KOPT-K1 (cell line): ENCODE results near the gene MRPL46.
"Not testable (repeated sequence)": the region's sequence is repeated elsewhere in the genome, so short reads cannot be mapped to it uniquely, and the experiment has no call there.

Experiments
- H3K27ac ChIP-seq: fragments of 200-600 bp; sonication (generic); 2 replicates; pipeline ENCODE4 v1.5.1; 2016; ENCODE audit warnings: antibody characterized with exemption, mild to moderate bottlenecking, low read depth, low read length; ENCODE audit not compliant: poor library complexity, severe bottlenecking
- H3K36me3 ChIP-seq: fragments of 200-600 bp; sonication (generic); 2 replicates; pipeline ENCODE4 v1.5.1; 2017; ENCODE audit warnings: antibody characterized with exemption, mild to moderate bottlenecking, low read length, moderate library complexity; ENCODE audit not compliant: insufficient read depth
- H3K9me3 ChIP-seq: fragments of 200-600 bp; sonication (generic); 2 replicates; pipeline ENCODE4 v1.5.1; 2017; ENCODE audit warnings: antibody characterized with exemption, low read length, mild to moderate bottlenecking; ENCODE audit not compliant: insufficient read depth, poor library complexity, severe bottlenecking

Gene MRPL46

DNA sequence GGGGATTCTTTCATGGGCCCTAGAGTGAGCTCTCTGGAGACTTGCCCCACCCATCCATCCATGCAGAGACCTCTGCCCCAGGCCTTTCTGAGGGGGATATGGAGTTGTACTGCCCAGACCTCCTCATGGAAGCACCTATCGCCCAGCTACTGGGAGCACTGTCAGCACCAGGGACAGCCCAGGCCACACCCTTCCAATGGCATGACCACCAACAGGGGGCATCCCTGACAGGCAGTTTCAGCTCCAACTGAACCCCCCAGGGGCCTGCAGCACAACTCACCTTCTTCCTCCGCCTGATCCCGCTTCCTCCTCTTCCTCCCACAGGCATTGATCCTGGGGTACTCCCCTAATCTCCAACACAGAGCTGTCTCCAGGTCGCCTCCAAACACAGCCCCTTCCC is 22.1 kb upstream of the MRPL46 start:
- no peaks in the 10 kb centered on the region for H3K36me3 ChIP-seq
- no peaks in the 10 kb centered on the region for H3K9me3 ChIP-seq
- H3K27ac ChIP-seq = no peak overlapping the region

DNA sequence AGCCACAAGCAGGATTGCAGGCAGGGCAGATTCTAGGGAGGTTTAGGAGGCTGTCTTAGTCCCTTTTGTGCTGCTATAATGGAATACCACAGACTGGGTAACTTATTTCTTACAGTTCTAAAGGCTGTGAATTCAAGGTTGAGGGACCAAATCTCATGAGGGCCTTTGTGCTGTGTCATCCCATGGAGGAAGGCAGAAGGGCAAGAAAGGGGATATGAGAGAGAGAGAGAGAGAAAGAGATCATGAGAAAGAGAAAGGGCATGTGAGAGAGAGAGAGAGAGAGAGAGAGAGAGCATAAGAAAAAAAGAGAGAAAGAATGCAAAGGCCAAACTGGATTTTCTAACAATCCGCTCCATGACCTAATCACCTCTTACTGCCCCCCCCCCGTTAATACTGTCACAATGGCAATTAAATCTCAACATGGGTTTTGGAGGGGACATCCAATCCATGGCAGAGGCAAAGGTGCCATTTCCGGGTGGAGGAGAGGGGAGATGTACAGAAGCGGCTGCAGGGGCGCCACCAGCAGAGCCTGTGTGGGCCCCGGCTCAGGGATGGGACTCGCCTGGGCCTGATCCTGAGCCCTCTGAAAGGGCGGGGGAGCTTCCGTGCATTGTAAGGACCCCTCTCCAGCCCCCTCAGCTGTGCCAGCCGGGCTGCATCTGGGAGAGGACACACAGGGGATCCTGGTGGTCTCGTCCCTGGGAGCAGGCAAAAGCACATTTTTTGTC is 20.8 kb upstream of the MRPL46 start:
- no peaks in the 10 kb centered on the region for H3K9me3 ChIP-seq
- H3K36me3 ChIP-seq = no peaks in the 10 kb centered on the region
- H3K27ac ChIP-seq = no peak overlapping the region

DNA sequence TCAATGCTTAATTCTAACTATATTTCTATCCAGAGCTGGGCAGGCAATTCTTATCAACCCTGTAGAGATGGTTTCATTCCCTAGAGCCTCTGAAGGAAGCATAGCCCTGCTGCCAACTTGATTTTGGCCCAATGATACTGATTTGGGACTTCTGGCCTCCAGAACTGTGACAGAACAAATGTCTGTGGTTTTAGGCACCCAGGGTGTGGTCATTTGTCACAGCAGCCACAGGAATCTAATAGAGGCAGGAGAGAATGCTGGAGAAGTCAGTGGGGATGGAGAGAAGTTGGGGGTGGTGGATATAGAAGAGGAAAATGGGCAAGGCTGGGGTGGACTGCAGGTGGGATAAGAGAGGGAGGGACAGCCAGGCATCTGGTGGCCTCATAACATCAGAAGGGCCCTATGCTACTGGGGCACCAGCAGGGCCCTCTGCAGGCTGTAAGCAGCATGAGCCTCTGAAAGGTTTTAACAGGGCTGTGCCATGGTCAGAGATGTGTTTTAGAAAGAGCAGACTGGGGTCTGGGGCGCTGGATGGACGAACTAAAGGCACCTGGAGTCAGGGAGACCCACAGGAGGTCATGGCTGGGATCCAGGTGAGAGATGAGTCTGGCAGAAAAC is 20.1 kb upstream of the MRPL46 start:
- no peak overlapping the region for H3K27ac ChIP-seq
- H3K36me3 ChIP-seq = no peaks in the 10 kb centered on the region
- H3K9me3 ChIP-seq = no peaks in the 10 kb centered on the region

DNA sequence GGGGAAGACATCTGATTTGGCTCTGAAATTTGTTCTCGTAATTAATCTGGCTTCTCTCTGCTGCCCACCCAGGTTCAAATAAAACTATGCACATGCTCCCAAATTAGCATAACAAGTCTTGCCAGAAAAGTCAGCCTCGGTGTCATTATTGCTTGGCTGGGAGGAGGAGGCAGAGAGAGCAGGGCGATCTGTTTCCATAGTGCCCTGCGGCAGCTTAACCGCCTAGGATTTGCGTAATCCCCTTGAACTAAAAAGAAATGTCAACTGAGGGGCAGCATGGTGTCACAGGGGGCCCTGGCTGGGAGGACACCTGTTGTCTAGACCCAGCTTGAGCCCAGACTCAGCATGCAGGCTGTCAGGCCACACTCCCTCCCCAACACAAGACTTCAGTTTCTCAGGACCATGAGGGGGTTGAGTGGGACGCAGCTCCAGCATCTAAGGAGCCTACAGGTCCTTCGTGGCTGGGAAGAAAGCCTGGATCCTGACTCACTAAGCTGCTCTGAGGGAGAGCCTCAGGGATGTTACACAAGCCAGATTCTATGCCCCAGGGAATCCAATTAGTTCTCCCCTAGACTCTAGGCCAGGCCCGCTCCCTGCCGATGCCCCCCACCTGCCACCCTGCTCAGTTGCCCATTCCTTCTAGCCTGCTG is 17.6 kb upstream of the MRPL46 start:
- no peak overlapping the region for H3K27ac ChIP-seq
- H3K36me3 ChIP-seq = no peaks in the 10 kb centered on the region; the same call in 1 of the 2 replicates
- H3K9me3 ChIP-seq = no peaks in the 10 kb centered on the region

DNA sequence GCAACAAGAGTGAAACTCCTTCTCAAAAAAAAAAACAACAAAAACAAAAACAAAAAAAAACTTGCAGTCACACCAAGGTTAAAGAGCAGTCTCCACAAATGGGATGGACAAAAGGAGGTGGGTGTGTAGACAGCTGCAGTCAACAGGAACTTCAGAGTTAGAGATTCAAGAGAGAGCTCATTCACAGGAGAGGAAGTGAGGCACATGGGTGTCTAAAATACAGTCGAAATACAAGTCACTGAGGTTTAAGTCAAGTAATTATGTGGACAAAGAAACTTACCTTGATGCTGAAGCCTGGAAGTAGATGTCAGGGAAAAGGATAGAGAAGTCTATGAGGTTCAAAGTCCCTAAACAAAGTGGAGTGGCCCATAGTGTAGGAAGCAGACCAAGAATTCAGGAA is 15.1 kb upstream of the MRPL46 start:
- Histone ChIP-seq H3K36me3 (peaks cover 14% of the 10 kb centered on the region), H3K27ac (no peak overlapping the region), H3K9me3 (no peaks in the 10 kb centered on the region)

DNA sequence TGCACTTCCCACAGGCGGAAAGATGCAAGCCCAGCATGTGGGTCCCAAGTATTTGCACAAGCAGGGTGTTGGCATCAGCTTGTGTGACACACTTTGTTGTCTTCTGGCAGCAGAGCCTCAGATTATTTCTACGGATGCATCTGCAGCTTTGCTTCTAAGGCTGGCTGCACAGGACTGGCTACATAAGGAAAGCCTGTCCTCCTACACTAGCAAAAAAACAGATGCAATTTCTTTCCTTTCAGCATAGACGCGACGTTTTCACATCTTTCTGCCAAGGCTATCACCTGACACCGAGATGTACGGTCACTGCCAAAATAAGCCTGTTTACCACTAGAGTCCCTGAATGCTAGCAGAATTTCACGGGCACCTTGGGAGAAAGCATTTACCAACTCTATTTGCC is 13.8 kb upstream of the MRPL46 start:
- no peak overlapping the region for H3K27ac ChIP-seq
- peaks cover 27% of the 10 kb centered on the region for H3K36me3 ChIP-seq
- no peaks in the 10 kb centered on the region for H3K9me3 ChIP-seq

DNA sequence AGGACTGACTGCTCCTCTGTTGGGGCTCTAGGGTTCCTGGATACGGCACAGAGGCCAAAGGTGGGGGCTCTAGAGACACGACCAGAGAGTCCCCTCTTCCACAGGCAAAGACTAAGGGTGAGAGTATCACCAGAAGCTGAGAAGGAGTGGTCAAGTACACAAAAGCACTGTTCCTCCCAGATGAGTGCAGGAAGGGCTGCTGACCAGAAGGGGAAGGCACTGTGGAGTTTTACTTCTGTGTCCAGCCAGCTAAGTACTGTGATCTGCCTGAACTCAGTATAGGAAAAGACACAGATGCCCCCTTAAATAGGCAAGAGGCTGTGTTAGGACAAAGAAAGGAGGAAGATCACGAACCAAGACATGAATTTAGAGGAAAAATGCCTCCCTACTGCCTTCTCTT is 12.0 kb upstream of the MRPL46 start:
- H3K27ac ChIP-seq = no peak overlapping the region
- H3K36me3 ChIP-seq = peaks cover 41% of the 10 kb centered on the region
- no peaks in the 10 kb centered on the region for H3K9me3 ChIP-seq

DNA sequence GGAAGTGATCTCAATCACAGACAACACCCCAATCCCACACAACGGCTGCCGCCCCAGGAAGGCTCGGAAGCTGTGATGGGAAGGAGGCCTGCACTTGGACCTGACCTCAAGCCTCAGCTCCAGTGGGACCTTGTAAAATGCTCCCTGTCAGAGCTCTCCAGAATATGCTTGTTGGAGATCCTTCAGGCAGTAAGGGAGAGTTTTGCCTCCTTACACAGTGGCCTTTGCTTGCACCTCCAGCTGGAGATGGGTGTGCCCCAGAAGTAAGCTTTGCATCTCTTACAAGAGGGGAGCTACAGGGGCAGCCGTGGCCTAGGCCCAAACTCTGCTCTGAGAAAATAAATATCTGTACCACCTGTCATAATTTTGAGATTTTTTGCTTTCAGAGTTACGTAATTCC is 10.7 kb upstream of the MRPL46 start:
- peaks cover 49% of the 10 kb centered on the region for H3K36me3 ChIP-seq
- no peaks in the 10 kb centered on the region for H3K9me3 ChIP-seq
- no peak overlapping the region for H3K27ac ChIP-seq

DNA sequence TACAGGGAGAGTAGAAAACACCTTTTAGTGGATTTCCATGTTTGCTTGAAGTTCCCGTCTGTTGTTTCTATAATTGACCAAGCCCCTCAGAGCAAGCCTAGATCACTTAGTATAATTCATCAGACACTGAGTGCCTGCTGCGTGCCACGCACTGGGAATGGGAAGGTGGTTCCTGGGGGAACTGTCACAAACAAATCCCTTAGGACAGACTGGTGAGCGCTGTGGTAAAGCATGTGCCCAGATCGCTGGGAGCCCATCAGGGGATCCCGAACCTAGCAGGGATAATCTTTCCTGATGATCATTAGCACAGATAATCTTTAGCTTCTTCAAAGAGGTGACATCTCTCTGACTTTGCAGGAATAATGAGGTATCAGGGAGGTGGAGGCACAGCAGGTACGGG is 9.9 kb upstream of the MRPL46 start:
- Histone ChIP-seq H3K36me3 (peaks cover 56% of the 10 kb centered on the region), H3K9me3 (no peaks in the 10 kb centered on the region), H3K27ac (no peak overlapping the region)

DNA sequence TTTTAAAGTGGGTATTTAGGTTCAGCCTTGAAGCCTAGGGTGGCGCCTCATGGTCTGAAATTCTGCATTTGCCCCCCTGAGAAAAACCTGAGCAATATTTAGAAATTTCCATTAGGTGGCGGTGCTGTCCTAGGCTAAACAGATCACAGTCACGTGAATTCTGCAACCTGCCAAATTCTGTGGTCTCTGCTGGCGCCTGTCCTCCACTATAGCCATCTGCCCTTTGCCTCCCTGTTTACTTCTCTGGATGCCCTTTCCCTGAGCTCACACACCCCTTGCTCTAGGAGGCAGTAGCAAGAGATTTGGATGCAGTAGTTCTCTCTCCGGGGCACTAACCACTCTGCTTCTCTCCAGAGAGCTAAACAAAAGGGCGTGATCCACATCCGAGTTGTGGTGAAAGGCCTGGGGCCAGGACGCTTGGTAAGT is 9.5 kb upstream of the MRPL46 start:
- no peak overlapping the region for H3K27ac ChIP-seq
- peaks cover 61% of the 10 kb centered on the region for H3K36me3 ChIP-seq
- no peaks in the 10 kb centered on the region for H3K9me3 ChIP-seq

DNA sequence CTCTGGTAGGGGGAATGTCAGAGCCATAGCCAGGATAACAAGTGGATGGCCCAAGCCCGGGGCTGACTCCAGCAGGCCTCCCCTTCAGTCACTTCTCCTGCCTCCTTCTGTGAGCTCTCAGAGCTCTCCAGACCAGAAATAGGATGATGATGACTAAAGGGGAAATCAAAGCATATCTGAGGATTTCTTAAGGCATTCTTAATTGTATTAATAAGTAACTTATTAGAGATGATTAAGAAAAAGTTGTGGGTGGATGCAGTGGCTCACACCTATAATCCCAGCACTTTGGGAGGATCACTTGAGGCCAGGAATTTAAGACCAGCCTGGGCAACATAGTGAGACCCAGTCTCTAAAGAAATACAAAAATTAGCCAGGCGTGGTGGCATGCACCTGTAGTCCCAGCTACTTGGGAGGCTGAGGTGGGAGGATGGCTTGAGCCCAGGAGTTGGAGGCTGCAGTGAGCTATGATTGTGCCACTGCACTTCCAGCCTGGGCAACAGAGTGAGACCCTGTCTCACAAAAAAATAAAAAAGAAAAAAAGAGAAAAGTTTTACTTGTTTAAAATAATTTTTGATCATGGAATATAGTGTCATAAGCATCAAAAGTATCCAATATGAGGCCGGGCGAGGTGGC is 6.6 kb upstream of the MRPL46 start:
- H3K27ac ChIP-seq, H3K9me3 ChIP-seq: not testable (repeated sequence)
- H3K36me3 ChIP-seq = peaks cover 87% of the 10 kb centered on the region

DNA sequence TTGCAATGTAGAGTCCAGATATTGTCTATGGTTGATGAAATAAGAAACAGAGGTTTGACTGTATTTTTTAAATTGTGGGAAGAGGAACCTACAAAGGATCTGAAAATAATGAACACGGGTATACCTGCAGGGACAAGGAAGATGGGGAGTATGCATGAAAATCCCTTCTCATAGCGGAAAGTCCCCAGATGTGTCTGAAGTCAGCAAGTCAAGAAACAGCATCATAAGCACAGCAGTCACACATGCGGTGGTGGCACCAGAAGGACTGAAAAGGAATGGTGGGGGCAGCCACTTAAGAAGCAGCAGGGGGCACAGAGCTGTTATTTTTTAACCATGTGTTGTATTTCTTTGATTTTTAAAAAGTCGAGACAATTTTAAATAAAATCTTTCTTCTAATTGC is 5.0 kb upstream of the MRPL46 start:
- H3K27ac ChIP-seq = no peak overlapping the region
- H3K36me3 ChIP-seq = peaks cover 73% of the 10 kb centered on the region
- no peaks in the 10 kb centered on the region for H3K9me3 ChIP-seq

DNA sequence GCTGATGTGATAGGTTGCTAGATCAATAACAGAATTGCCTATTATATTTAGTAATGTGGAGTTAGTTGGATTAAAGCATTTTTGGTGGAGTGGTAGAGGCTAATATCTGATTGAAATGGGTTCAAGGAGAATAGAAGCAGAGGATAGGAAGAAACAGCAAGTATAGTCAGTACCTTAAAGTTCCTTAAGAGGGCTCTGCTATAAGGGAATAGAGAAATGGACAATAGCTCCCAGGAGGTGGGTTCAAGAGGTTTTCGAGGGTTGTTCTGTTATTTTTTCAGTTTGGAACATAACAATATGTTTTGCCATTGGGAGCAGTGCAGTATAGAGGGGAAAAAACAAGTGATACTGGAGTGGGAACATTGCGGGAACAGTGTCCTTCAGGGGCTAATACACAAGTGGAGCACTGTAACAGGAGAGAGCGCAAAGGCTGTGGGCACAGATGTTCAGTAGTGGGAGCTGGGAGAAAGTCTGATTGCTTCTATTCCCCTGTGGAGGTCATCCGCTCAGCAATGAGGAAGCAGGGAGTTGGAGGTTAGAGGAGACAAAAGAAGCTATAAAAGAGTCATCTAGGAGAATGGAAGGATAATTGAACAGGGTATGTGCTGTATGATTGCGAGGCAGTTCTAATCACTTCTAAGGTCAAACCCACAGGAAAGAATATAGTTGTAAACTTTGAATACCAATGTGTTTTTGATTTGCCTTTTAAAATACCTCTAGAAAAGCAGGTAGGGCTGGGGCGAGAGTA is 3.6 kb upstream of the MRPL46 start:
- peaks cover 59% of the 10 kb centered on the region for H3K36me3 ChIP-seq
- H3K9me3 ChIP-seq = no peaks in the 10 kb centered on the region
- H3K27ac ChIP-seq = no peak overlapping the region

DNA sequence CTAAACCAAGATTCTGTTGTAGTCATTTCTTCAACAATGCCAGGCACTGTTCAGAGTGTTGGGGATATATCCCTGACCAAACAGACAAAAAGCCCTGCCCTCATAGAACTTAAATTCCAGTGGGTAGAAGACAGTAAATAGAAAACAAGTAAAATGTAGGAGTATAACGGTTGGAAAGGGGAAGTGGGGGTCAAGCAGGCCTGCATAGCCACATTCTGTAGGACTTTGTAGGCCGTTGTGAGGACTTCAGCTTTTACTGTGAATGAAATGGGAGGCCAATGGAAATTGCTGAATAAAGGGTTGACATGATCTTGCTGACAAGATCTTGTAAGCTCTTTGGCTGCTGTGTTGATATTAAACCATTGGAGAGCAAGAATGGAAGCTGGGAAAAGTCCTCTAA is 2.1 kb upstream of the MRPL46 start:
- no peak overlapping the region for H3K27ac ChIP-seq
- peaks cover 58% of the 10 kb centered on the region for H3K36me3 ChIP-seq
- no peaks in the 10 kb centered on the region for H3K9me3 ChIP-seq

DNA sequence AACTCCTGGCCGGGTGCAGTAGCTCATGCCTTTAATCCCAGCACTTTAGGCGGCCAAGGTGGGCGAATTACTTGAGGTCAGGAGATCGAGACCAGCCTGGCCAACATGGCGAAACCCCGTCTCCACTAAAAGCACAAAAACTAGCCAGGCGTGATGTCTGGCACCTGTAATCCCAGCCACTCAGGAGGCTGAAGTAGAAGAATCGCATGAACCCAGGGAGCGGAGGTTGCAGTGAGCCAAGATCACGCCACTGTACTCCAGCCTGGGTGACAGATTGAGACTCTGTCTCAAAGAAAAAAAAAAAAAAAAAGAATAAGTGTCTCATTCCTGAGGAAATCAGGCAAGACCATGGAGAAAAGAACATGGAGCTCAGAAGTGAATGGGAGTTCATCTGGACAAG is 1.5 kb upstream of the MRPL46 start:
- Histone ChIP-seq H3K27ac (peak overlapping the region; percentile 95), H3K36me3 (peaks cover 64% of the 10 kb centered on the region)
- H3K9me3 ChIP-seq = not testable (repeated sequence)
